PC-3 (cell line): Measurements from ENCODE around the gene DRD2. TPM values are rescaled to one million over a fixed set of nuclear protein-coding genes. Genes with fewer than 3 reads are reported as not detected.

Experiments used
- ATAC-seq: fragments of 200-7000 bp; cut with Tn5 transposase; 2 replicates; pipeline ENCODE4 v1.9.1; 2020; ENCODE audit warnings: mild to moderate bottlenecking, moderate library complexity
- BruUV-seq: library from RNA; stranded (reverse); fragments of 400-500 nt; replicated peaks from 2 replicates; lab custom pipeline; 2021; lab: Mats Ljungman, UMichigan
- CTCF ChIA-PET: fragments of 300-600 bp; sonication (Branson Sonifier 250); formaldehyde crosslinking; loops from one replicate; lab custom pipeline; 2022; ENCODE audit warnings: antibody characterized with exemption; lab: Charles Lee
- POLR2A ChIA-PET: fragments of 300-600 bp; sonication (Branson Sonifier 250); formaldehyde crosslinking; loops from one replicate; lab custom pipeline; 2022; ENCODE audit warnings: antibody characterized with exemption; ENCODE audit not compliant: unreplicated experiment; lab: Charles Lee
- DNase-seq: peaks from one replicate; pipeline ENCODE4 v3.0.0-alpha.2; 2015
- H2AFZ ChIP-seq: fragments of 300-600 bp; sonication (generic); 2 replicates; pipeline ENCODE4 v1.6.0; 2016; ENCODE audit warnings: antibody characterized with exemption, low read length
- H3F3A ChIP-seq: fragments of 300-600 bp; sonication (generic); one replicate; pipeline ENCODE4 v1.6.0; 2017; ENCODE audit warnings: antibody characterized with exemption, low read length, control low read depth, mild to moderate bottlenecking; ENCODE audit not compliant: unreplicated experiment
- H3K27ac ChIP-seq: fragments of 300-600 bp; sonication (generic); 2 replicates; pipeline ENCODE4 v1.5.1; 2016; ENCODE audit warnings: mild to moderate bottlenecking, low read length
- H3K27me3 ChIP-seq: fragments of 300-600 bp; sonication (generic); 2 replicates; pipeline ENCODE4 v1.6.1; 2016; ENCODE audit warnings: low read length, mixed read lengths
- H3K36me3 ChIP-seq: fragments of 300-600 bp; sonication (generic); 2 replicates; pipeline ENCODE4 v1.6.1; 2016; ENCODE audit warnings: low read depth, mixed run types, low read length, mixed read lengths
- H3K4me1 ChIP-seq: fragments of 300-600 bp; sonication (generic); 2 replicates; pipeline ENCODE4 v1.5.1; 2016; ENCODE audit warnings: low read length; ENCODE audit not compliant: insufficient read depth
- H3K4me2 ChIP-seq: fragments of 300-600 bp; sonication (generic); 2 replicates; pipeline ENCODE4 v1.6.0; 2016; ENCODE audit warnings: low read length
- H3K4me3 ChIP-seq: fragments of 300-600 bp; sonication (generic); 2 replicates; pipeline ENCODE4 v1.5.1; 2016; ENCODE audit warnings: mild to moderate bottlenecking, low read length, mixed read lengths
- H3K79me2 ChIP-seq: fragments of 300-600 bp; sonication (generic); 2 replicates; pipeline ENCODE4 v1.6.1; 2017; ENCODE audit warnings: low read length, mixed read lengths
- H3K9ac ChIP-seq: fragments of 300-600 bp; sonication (generic); 2 replicates; pipeline ENCODE4 v1.6.0; 2016; ENCODE audit warnings: mild to moderate bottlenecking, low read length
- H3K9me2 ChIP-seq: fragments of 300-600 bp; sonication (generic); replicated peaks from 2 replicates; pipeline ENCODE4 v1.6.1; 2016; ENCODE audit warnings: mixed run types, low read length, mixed read lengths
- H3K9me3 ChIP-seq: fragments of 300-600 bp; sonication (generic); 2 replicates; pipeline ENCODE4 v1.6.1; 2016; ENCODE audit warnings: low read length, mixed read lengths
- H4K20me1 ChIP-seq: fragments of 300-600 bp; sonication (generic); 2 replicates; pipeline ENCODE4 v1.6.1; 2016; ENCODE audit warnings: low read length, mixed read lengths
- EZH2 ChIP-seq: fragments of 300-600 bp; sonication (generic); IDR thresholded peaks from one replicate; pipeline ENCODE4 v1.6.1; 2017; ENCODE audit warnings: antibody characterized with exemption, mild to moderate bottlenecking, low read length; ENCODE audit not compliant: unreplicated experiment
- EZH2phosphoT487 ChIP-seq: fragments of 300-600 bp; sonication (generic); IDR thresholded peaks from 2 replicates; pipeline ENCODE4 v1.6.1; 2018; ENCODE audit warnings: mild to moderate bottlenecking, antibody characterized with exemption, low read length, borderline replicate concordance
- intact Hi-C: fragments of 100-400 bp; cut with micrococcal nuclease; formaldehyde crosslinking; loops from 2 replicates; pipeline ENCODE4 v1.9.0; 2023
- total RNA-seq: library from RNA; depleted of rRNA; stranded (reverse); fragments of >200 nt; gene quantifications from 2 replicates; pipeline ENCODE4 v1.2.3, GENCODE V29; 2014
- TF ChIP-seq, protein P1 (sequence below): fragments of 300-600 bp; sonication (generic); conservative IDR thresholded peaks from 2 replicates; pipeline ENCODE4 v1.5.1; 2017; ENCODE audit warnings: antibody characterized with exemption, low read depth, mild to moderate bottlenecking, low read length

The DRD2 gene
- total RNA-seq, 1 experiment from 2014 or later, result not detected

DNA sequence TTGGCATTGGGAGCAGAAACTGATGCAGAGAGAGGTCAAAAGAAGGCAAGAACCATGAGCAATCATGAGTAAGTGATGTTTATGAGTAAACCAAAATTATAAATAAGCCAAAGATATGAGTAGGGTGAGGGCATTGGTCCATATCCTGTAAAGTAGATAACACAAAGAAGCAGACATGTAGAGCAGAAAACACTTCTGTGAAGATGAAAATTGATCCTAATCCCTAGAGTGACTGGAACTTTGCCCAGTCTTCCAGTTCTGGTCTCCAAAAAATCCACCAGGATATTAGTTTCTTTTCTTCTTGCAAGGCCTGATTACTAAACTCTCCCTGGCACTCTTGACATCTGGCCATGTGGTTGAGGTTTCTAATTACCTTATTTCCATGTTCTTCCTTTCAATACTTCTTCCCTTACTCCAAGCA is 13.7 kb upstream of the DRD2 start:
- Histone ChIP-seq H3F3A (no peaks in the 10 kb centered on the region), H4K20me1 (no peaks in the 10 kb centered on the region), H2AFZ (no peak overlapping the region), H3K9me3 (no peaks in the 10 kb centered on the region), H3K4me2 (peak overlapping the region; percentile 10), H3K36me3 (no peaks in the 10 kb centered on the region), H3K9me2 (no peaks in the 10 kb centered on the region), H3K9ac (no peak overlapping the region), H3K79me2 (no peaks in the 10 kb centered on the region), H3K27me3 (peaks cover 4% of the 10 kb centered on the region; the same call in 1 of the 2 replicates), H3K4me3 (no peak overlapping the region), H3K4me1 (peaks cover 16% of the 10 kb centered on the region), H3K27ac (peak overlapping the region; percentile 49)
- POLR2A ChIA-PET, result no interaction called here
- DNase-seq (peak; percentile 87), ATAC-seq (peak; percentile 31; the same call in 1 of the 2 replicates)
- intact Hi-C loops, result no loop called here
- CTCF ChIA-PET, result no interaction called here
- no TSS peak for BruUV-seq
- no peak for TF ChIP-seq EZH2phosphoT487
- TF ChIP-seq, protein P1, sequence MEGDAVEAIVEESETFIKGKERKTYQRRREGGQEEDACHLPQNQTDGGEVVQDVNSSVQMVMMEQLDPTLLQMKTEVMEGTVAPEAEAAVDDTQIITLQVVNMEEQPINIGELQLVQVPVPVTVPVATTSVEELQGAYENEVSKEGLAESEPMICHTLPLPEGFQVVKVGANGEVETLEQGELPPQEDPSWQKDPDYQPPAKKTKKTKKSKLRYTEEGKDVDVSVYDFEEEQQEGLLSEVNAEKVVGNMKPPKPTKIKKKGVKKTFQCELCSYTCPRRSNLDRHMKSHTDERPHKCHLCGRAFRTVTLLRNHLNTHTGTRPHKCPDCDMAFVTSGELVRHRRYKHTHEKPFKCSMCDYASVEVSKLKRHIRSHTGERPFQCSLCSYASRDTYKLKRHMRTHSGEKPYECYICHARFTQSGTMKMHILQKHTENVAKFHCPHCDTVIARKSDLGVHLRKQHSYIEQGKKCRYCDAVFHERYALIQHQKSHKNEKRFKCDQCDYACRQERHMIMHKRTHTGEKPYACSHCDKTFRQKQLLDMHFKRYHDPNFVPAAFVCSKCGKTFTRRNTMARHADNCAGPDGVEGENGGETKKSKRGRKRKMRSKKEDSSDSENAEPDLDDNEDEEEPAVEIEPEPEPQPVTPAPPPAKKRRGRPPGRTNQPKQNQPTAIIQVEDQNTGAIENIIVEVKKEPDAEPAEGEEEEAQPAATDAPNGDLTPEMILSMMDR, result no peak
- TF ChIP-seq EZH2, result no peak

DNA sequence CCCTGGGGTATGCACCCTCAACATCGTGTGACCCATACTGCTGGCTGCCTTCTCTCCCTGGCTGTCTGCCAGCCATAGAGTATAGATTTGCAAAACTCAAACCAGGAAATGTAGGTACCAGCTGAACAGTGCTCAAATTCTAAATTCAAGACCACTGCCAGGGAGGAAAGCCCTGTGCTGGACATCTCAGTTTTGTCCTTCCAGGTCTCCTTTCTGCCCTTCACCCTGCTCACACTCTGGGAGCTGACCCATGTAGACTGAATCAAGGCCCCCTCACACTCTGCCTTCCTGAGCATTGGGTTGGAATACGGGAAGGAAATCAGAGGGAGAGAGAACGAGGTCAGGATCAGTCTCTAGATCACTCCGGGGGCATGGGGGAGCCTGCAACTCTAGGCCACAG is 12.4 kb upstream of the DRD2 start:
- ATAC-seq (no peak), DNase-seq (no peak)
- peaks cover 16% of the 10 kb centered on the region for H3K4me1 ChIP-seq
- H3K9me3 ChIP-seq, result no peaks in the 10 kb centered on the region
- H2AFZ ChIP-seq, result no peak overlapping the region
- POLR2A ChIA-PET, result no interaction called here
- no peaks in the 10 kb centered on the region for H4K20me1 ChIP-seq
- H3F3A ChIP-seq, result no peaks in the 10 kb centered on the region
- no peak overlapping the region for H3K4me2 ChIP-seq
- no peaks in the 10 kb centered on the region for H3K36me3 ChIP-seq
- TF ChIP-seq EZH2 (no peak), EZH2phosphoT487 (no peak)
- TF ChIP-seq, protein P1, result no peak
- H3K4me3 ChIP-seq, result no peak overlapping the region
- H3K9ac ChIP-seq, result no peak overlapping the region
- H3K27ac ChIP-seq, result no peak overlapping the region
- H3K27me3 ChIP-seq, result peaks cover 9% of the 10 kb centered on the region; the same call in 1 of the 2 replicates
- H3K79me2 ChIP-seq, result no peaks in the 10 kb centered on the region
- H3K9me2 ChIP-seq, result no peaks in the 10 kb centered on the region
- CTCF ChIA-PET, result no interaction called here
- BruUV-seq, result no TSS peak
- intact Hi-C loops, result no loop called here

DNA sequence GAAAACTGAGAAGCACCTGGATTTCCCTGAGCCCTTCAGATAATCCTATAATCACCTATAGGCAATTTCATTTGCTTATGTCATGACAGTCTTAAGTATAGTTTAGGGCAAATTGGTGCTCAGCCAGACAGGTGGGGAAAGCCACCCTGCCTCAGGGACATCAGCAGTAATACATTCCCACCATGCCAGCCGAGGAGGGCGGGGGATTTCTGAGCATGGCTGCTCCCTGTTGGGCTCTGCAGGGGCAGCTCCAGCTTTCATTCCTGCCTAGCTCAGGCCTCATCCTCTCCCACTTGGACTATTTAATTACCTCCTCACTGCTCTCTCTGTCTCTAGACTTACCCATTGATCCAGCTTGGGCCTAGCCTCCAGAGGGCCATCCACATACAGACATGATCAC is 9.0 kb upstream of the DRD2 start:
- Histone ChIP-seq H3K9me3 (no peaks in the 10 kb centered on the region), H3K4me3 (no peak overlapping the region), H3K9me2 (no peaks in the 10 kb centered on the region), H3K9ac (no peak overlapping the region), H4K20me1 (no peaks in the 10 kb centered on the region), H3K79me2 (no peaks in the 10 kb centered on the region), H3K36me3 (no peaks in the 10 kb centered on the region), H3F3A (no peaks in the 10 kb centered on the region), H2AFZ (no peak overlapping the region), H3K27ac (no peak overlapping the region), H3K27me3 (peaks cover 32% of the 10 kb centered on the region), H3K4me2 (no peak overlapping the region), H3K4me1 (peaks cover 8% of the 10 kb centered on the region)
- intact Hi-C loops, result no loop called here
- CTCF ChIA-PET, result no interaction called here
- POLR2A ChIA-PET, result no interaction called here
- ATAC-seq (no peak), DNase-seq (no peak)
- TF ChIP-seq, protein P1, result no peak
- TF ChIP-seq EZH2, result no peak
- no peak for TF ChIP-seq EZH2phosphoT487
- no TSS peak for BruUV-seq
